Esophagus squamous epithelium (tissue), 4 donors: ENCODE data around the gene CCBE1.

Experiments used
- CTCF ChIP-seq, 6 experiments: fragments of 450-650 bp in 4 of 6; fragments of 200-600 bp in 2 of 6; sonication (generic) in 2 of 6; IDR thresholded peaks; one replicate each; pipeline ENCODE4 v1.5.1; 2016 to 2019; ENCODE audit warnings: antibody characterized with exemption in 6 of 6, mild to moderate bottlenecking in 4 of 6, moderate library complexity in 4 of 6
- POLR2A ChIP-seq, 4 donors: fragments of 450-650 bp; IDR thresholded peaks; one replicate each; pipeline ENCODE4 v1.6.1; 2017; ENCODE audit warnings: antibody characterized with exemption in 4 of 4, mild to moderate bottlenecking in 4 of 4, moderate library complexity in 3 of 4

- no peak for TF ChIP-seq POLR2A (IDR thresholded peaks at IDR 0.05)
- no peak for TF ChIP-seq CTCF (IDR thresholded peaks at IDR 0.05)
Observed at GRCh38 chr18:59509481-59510442, 187.5 kb downstream of the CCBE1 start.
